Loucy (cell line): Measurements from ENCODE around the gene TMPRSS13.

Experiments
- EZH2phosphoT487 ChIP-seq: fragments of 200-600 bp; IDR thresholded peaks from 2 replicates; pipeline ENCODE4 v1.6.1; 2018; ENCODE audit warnings: antibody characterized with exemption, mild to moderate bottlenecking, moderate library complexity, borderline replicate concordance
- TF ChIP-seq, protein P1 (sequence below): fragments of 200-600 bp; sonication (generic); conservative IDR thresholded peaks from 2 replicates; pipeline ENCODE4 v1.5.1; 2014; ENCODE audit warnings: mild to moderate bottlenecking, antibody characterized with exemption, low read length

- TF ChIP-seq, protein P1, sequence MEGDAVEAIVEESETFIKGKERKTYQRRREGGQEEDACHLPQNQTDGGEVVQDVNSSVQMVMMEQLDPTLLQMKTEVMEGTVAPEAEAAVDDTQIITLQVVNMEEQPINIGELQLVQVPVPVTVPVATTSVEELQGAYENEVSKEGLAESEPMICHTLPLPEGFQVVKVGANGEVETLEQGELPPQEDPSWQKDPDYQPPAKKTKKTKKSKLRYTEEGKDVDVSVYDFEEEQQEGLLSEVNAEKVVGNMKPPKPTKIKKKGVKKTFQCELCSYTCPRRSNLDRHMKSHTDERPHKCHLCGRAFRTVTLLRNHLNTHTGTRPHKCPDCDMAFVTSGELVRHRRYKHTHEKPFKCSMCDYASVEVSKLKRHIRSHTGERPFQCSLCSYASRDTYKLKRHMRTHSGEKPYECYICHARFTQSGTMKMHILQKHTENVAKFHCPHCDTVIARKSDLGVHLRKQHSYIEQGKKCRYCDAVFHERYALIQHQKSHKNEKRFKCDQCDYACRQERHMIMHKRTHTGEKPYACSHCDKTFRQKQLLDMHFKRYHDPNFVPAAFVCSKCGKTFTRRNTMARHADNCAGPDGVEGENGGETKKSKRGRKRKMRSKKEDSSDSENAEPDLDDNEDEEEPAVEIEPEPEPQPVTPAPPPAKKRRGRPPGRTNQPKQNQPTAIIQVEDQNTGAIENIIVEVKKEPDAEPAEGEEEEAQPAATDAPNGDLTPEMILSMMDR: no peak
- TF ChIP-seq EZH2phosphoT487: no peak
Observed at GRCh38 chr11:117917591-117918151, 11.5 kb downstream of the TMPRSS13 start.
